ENCODE measurements around the gene RASSF10. TPM values are rescaled to one million over a fixed set of nuclear protein-coding genes. Genes with fewer than 3 reads are reported as not detected.

Gene RASSF10
- total RNA-seq (2014; rRNA removed; shearing (Covaris generic); ENCODE audit: low replicate concordance), result not detected in 2 replicates

- H3K9me2 ChIP-seq (replicated peaks; ENCODE audit: insufficient read depth, low read length), result no peaks in the 10 kb centered on the region
- DNase-seq, result no peak
- H4K20me1 ChIP-seq (ENCODE audit: insufficient read depth, low read depth, low read length), result no peaks in the 10 kb centered on the region
- H3K4me2 ChIP-seq (ENCODE audit: low read depth, low read length, poor library complexity, severe bottlenecking), result no peak within 1 kb of the TSS
- no peaks in the 10 kb centered on the region for H3K36me3 ChIP-seq (ENCODE audit: insufficient read depth, low read length)
- no peaks in the 10 kb centered on the region for H3K79me2 ChIP-seq (ENCODE audit: low read length)
- H2AFZ ChIP-seq (ENCODE audit: low read length), result no peak within 1 kb of the TSS
- H3K4me3 ChIP-seq (ENCODE audit: low read length), result no peak within 1 kb of the TSS
- no peak within 1 kb of the TSS for H3K9ac ChIP-seq (ENCODE audit: low read length)
- no peaks in the 10 kb centered on the region; the same call in 1 of the 2 replicates for H3K9me3 ChIP-seq (ENCODE audit: low read length)
- H3K4me1 ChIP-seq (ENCODE audit: low read length), result no peaks in the 10 kb centered on the region
- no peak within 1 kb of the TSS for H3K27ac ChIP-seq (ENCODE audit: low read length)
- no peaks in the 10 kb centered on the region for H3K27me3 ChIP-seq (ENCODE audit: low read length)
These were observed at the start of gene RASSF10 for GRCh38 chr11:13008625-13009475. Gene RASSF10, plus strand, starts transcription at chr11:13009316. Its CDS starts 261 bp downstream, at chr11:13009577.

- no peaks in the 10 kb centered on the region for H4K20me1 ChIP-seq (ENCODE audit: insufficient read depth, low read depth, low read length)
- DNase-seq, result no peak
- H3K9ac ChIP-seq (ENCODE audit: low read length), result no peak overlapping the region
- H3K27ac ChIP-seq (ENCODE audit: low read length), result no peak overlapping the region
- no peak overlapping the region for H2AFZ ChIP-seq (ENCODE audit: low read length)
- no peak overlapping the region for H3K4me2 ChIP-seq (ENCODE audit: low read depth, low read length, poor library complexity, severe bottlenecking)
- H3K36me3 ChIP-seq (ENCODE audit: insufficient read depth, low read length), result no peaks in the 10 kb centered on the region
- H3K4me3 ChIP-seq (ENCODE audit: low read length), result no peak overlapping the region
- no peaks in the 10 kb centered on the region for H3K27me3 ChIP-seq (ENCODE audit: low read length)
- H3K79me2 ChIP-seq (ENCODE audit: low read length), result no peaks in the 10 kb centered on the region
- H3K9me3 ChIP-seq (ENCODE audit: low read length), result no peaks in the 10 kb centered on the region
- no peaks in the 10 kb centered on the region for H3K9me2 ChIP-seq (replicated peaks; ENCODE audit: insufficient read depth, low read length)
- no peaks in the 10 kb centered on the region for H3K4me1 ChIP-seq (ENCODE audit: low read length)
These were observed 47.5 kb upstream of the RASSF10 start for GRCh38 chr11:12961615-12962014.

GRCh38 chr11:12962306-12962705 is 46.8 kb upstream of the RASSF10 start:
- Histone ChIP-seq H3K9me3 (ENCODE audit: low read length) (no peaks in the 10 kb centered on the region), H3K36me3 (ENCODE audit: insufficient read depth, low read length) (no peaks in the 10 kb centered on the region), H3K9ac (ENCODE audit: low read length) (no peak overlapping the region), H3K9me2 (replicated peaks; ENCODE audit: insufficient read depth, low read length) (no peaks in the 10 kb centered on the region), H3K4me1 (ENCODE audit: low read length) (no peaks in the 10 kb centered on the region), H3K79me2 (ENCODE audit: low read length) (no peaks in the 10 kb centered on the region), H3K27me3 (ENCODE audit: low read length) (no peaks in the 10 kb centered on the region), H3K4me2 (ENCODE audit: low read depth, low read length, poor library complexity, severe bottlenecking) (no peak overlapping the region), H2AFZ (ENCODE audit: low read length) (no peak overlapping the region), H3K27ac (ENCODE audit: low read length) (no peak overlapping the region), H3K4me3 (ENCODE audit: low read length) (no peak overlapping the region), H4K20me1 (ENCODE audit: insufficient read depth, low read depth, low read length) (no peaks in the 10 kb centered on the region)
- DNase-seq, result no peak

DNA sequence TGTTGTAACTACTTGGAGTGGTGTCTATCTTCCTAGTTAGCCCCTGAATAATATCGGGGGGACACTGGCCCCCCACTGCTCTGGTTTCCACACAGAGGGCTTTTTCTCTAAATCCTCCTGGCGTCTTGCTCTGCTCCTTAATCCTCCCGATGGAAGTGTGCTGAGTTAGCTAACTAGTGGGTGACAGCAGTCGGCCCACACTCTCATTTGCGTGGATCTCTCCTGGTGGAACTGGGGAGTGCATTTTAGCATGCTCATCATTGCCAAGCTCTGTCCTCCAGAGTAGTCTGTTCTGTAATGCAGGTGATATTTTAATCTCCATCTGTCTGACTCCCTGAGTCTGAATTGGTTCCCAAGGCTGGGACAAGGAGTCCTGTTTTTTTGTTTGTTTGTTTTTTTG is 46.1 kb upstream of the RASSF10 start:
- H3K27me3 ChIP-seq (ENCODE audit: low read length), result no peaks in the 10 kb centered on the region
- DNase-seq, result no peak
- no peak overlapping the region for H3K27ac ChIP-seq (ENCODE audit: low read length)
- no peaks in the 10 kb centered on the region for H3K36me3 ChIP-seq (ENCODE audit: insufficient read depth, low read length)
- H3K4me1 ChIP-seq (ENCODE audit: low read length), result no peaks in the 10 kb centered on the region
- H3K4me2 ChIP-seq (ENCODE audit: low read depth, low read length, poor library complexity, severe bottlenecking), result no peak overlapping the region
- no peaks in the 10 kb centered on the region for H3K9me3 ChIP-seq (ENCODE audit: low read length)
- H3K4me3 ChIP-seq (ENCODE audit: low read length), result no peak overlapping the region
- no peak overlapping the region for H2AFZ ChIP-seq (ENCODE audit: low read length)
- no peaks in the 10 kb centered on the region for H4K20me1 ChIP-seq (ENCODE audit: insufficient read depth, low read depth, low read length)
- H3K9ac ChIP-seq (ENCODE audit: low read length), result no peak overlapping the region
- H3K79me2 ChIP-seq (ENCODE audit: low read length), result no peaks in the 10 kb centered on the region
- H3K9me2 ChIP-seq (replicated peaks; ENCODE audit: insufficient read depth, low read length), result no peaks in the 10 kb centered on the region

- no peaks in the 10 kb centered on the region for H3K9me2 ChIP-seq (replicated peaks; ENCODE audit: insufficient read depth, low read length)
- no peaks in the 10 kb centered on the region for H3K27me3 ChIP-seq (ENCODE audit: low read length)
- H3K27ac ChIP-seq (ENCODE audit: low read length), result no peak overlapping the region
- H3K9me3 ChIP-seq (ENCODE audit: low read length), result no peaks in the 10 kb centered on the region
- H3K4me2 ChIP-seq (ENCODE audit: low read depth, low read length, poor library complexity, severe bottlenecking), result no peak overlapping the region
- no peaks in the 10 kb centered on the region for H3K36me3 ChIP-seq (ENCODE audit: insufficient read depth, low read length)
- H3K4me1 ChIP-seq (ENCODE audit: low read length), result no peaks in the 10 kb centered on the region
- H3K79me2 ChIP-seq (ENCODE audit: low read length), result no peaks in the 10 kb centered on the region
- no peak overlapping the region for H3K9ac ChIP-seq (ENCODE audit: low read length)
- no peak overlapping the region for H2AFZ ChIP-seq (ENCODE audit: low read length)
- peak; percentile 88 for DNase-seq
- H3K4me3 ChIP-seq (ENCODE audit: low read length), result no peak overlapping the region
- no peaks in the 10 kb centered on the region for H4K20me1 ChIP-seq (ENCODE audit: insufficient read depth, low read depth, low read length)
These were observed 45.2 kb upstream of the RASSF10 start for GRCh38 chr11:12963792-12964536.

- Histone ChIP-seq H3K27me3 (ENCODE audit: low read length) (no peaks in the 10 kb centered on the region), H3K27ac (ENCODE audit: low read length) (no peak overlapping the region), H2AFZ (ENCODE audit: low read length) (no peak overlapping the region), H3K4me3 (ENCODE audit: low read length) (no peak overlapping the region), H3K4me2 (ENCODE audit: low read depth, low read length, poor library complexity, severe bottlenecking) (no peak overlapping the region), H3K9me2 (replicated peaks; ENCODE audit: insufficient read depth, low read length) (no peaks in the 10 kb centered on the region), H3K9me3 (ENCODE audit: low read length) (no peaks in the 10 kb centered on the region), H3K79me2 (ENCODE audit: low read length) (no peaks in the 10 kb centered on the region), H4K20me1 (ENCODE audit: insufficient read depth, low read depth, low read length) (no peaks in the 10 kb centered on the region), H3K9ac (ENCODE audit: low read length) (no peak overlapping the region), H3K36me3 (ENCODE audit: insufficient read depth, low read length) (no peaks in the 10 kb centered on the region), H3K4me1 (ENCODE audit: low read length) (no peaks in the 10 kb centered on the region)
- no peak for DNase-seq
These were observed 44.5 kb upstream of the RASSF10 start for GRCh38 chr11:12964650-12965049.

- H3K9me3 ChIP-seq (ENCODE audit: low read length), result no peaks in the 10 kb centered on the region
- no peaks in the 10 kb centered on the region for H3K79me2 ChIP-seq (ENCODE audit: low read length)
- no peak overlapping the region for H3K27ac ChIP-seq (ENCODE audit: low read length)
- no peak overlapping the region for H2AFZ ChIP-seq (ENCODE audit: low read length)
- H3K9me2 ChIP-seq (replicated peaks; ENCODE audit: insufficient read depth, low read length), result no peaks in the 10 kb centered on the region
- no peak for DNase-seq
- no peak overlapping the region for H3K4me3 ChIP-seq (ENCODE audit: low read length)
- H4K20me1 ChIP-seq (ENCODE audit: insufficient read depth, low read depth, low read length), result no peaks in the 10 kb centered on the region
- no peaks in the 10 kb centered on the region for H3K27me3 ChIP-seq (ENCODE audit: low read length)
- H3K36me3 ChIP-seq (ENCODE audit: insufficient read depth, low read length), result no peaks in the 10 kb centered on the region
- H3K9ac ChIP-seq (ENCODE audit: low read length), result no peak overlapping the region
- H3K4me1 ChIP-seq (ENCODE audit: low read length), result no peaks in the 10 kb centered on the region
- H3K4me2 ChIP-seq (ENCODE audit: low read depth, low read length, poor library complexity, severe bottlenecking), result no peak overlapping the region
These were observed 43.1 kb upstream of the RASSF10 start for GRCh38 chr11:12966002-12966401.

- Histone ChIP-seq H3K27ac (ENCODE audit: low read length) (no peak overlapping the region), H2AFZ (ENCODE audit: low read length) (no peak overlapping the region), H3K36me3 (ENCODE audit: insufficient read depth, low read length) (no peaks in the 10 kb centered on the region), H3K9me2 (replicated peaks; ENCODE audit: insufficient read depth, low read length) (no peaks in the 10 kb centered on the region), H3K9me3 (ENCODE audit: low read length) (no peaks in the 10 kb centered on the region), H3K79me2 (ENCODE audit: low read length) (no peaks in the 10 kb centered on the region), H3K9ac (ENCODE audit: low read length) (no peak overlapping the region), H3K27me3 (ENCODE audit: low read length) (no peaks in the 10 kb centered on the region), H4K20me1 (ENCODE audit: insufficient read depth, low read depth, low read length) (no peaks in the 10 kb centered on the region), H3K4me1 (ENCODE audit: low read length) (no peaks in the 10 kb centered on the region), H3K4me3 (ENCODE audit: low read length) (no peak overlapping the region), H3K4me2 (ENCODE audit: low read depth, low read length, poor library complexity, severe bottlenecking) (no peak overlapping the region)
- DNase-seq, result no peak
These were observed 41.0 kb upstream of the RASSF10 start for GRCh38 chr11:12968101-12968500.
